BJ (cell line): ENCODE data around the gene SGPP1. TPM values are rescaled to one million over a fixed set of nuclear protein-coding genes. Genes with fewer than 3 reads are reported as not detected.

Source experiments
- CTCF ChIA-PET: fragments of 350-600 bp; formaldehyde crosslinking; extraction: SDS; loops from one replicate; lab custom pipeline; 2021; ENCODE audit warnings: antibody characterized with exemption, inconsistent platforms; lab: Yijun Ruan, JAX
- POLR2A ChIA-PET: fragments of 300-600 bp; sonication (Branson Sonifier 250); formaldehyde crosslinking; extraction: SDS; loops from one replicate; lab custom pipeline; 2021; ENCODE audit warnings: antibody characterized with exemption; lab: Charles Lee
- DNase-seq: peaks from one replicate; pipeline ENCODE4 v3.0.0-alpha.2; 2011; ENCODE audit warnings: low read depth
- H3K27me3 ChIP-seq: 2 replicates; pipeline ENCODE4 v1.6.0; 2011; ENCODE audit warnings: low read length; ENCODE audit not compliant: control insufficient read depth, insufficient read depth
- H3K36me3 ChIP-seq: 2 replicates; pipeline ENCODE4 v1.5.1; 2011; ENCODE audit warnings: low read length; ENCODE audit not compliant: control insufficient read depth, insufficient read depth
- H3K4me3 ChIP-seq: 2 replicates; pipeline ENCODE4 v1.5.1; 2011; ENCODE audit warnings: low read depth, mild to moderate bottlenecking, control low read depth, low read length
- polyA plus RNA-seq: library from polyadenylated mRNA; depleted of rRNA; stranded (reverse); fragments of >200 nt; gene quantifications from 2 replicates; pipeline ENCODE4 v1.2.3, GENCODE V29; 2011
- TF ChIP-seq, protein P1 (sequence below): IDR thresholded peaks from 2 replicates; pipeline ENCODE4 v1.5.1; 2011; ENCODE audit warnings: low read depth, mild to moderate bottlenecking, control low read depth, inconsistent platforms, low read length, moderate library complexity; ENCODE audit not compliant: insufficient read depth

Gene SGPP1
- polyA plus RNA-seq, 1 experiment: 8.9 TPM

DNA sequence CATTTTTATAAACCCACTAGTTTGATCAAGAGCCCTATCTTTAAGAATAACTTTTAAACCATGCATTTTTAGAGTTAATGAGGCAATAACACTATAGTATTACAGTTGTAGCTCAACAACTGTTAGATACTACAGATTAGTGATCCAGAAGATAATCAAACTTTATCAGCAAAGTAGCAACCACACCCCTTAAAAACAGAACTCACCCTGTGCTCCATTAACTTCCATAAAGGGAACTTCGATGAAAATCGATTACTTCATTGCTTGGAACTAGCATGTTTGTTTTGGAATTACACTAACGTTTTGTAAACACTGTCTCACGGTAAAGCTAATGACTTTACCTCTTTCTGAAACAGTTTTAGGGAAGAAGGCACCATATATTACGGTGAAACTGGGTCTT, 1.4 kb downstream of the SGPP1 start:
- TF ChIP-seq, protein P1, sequence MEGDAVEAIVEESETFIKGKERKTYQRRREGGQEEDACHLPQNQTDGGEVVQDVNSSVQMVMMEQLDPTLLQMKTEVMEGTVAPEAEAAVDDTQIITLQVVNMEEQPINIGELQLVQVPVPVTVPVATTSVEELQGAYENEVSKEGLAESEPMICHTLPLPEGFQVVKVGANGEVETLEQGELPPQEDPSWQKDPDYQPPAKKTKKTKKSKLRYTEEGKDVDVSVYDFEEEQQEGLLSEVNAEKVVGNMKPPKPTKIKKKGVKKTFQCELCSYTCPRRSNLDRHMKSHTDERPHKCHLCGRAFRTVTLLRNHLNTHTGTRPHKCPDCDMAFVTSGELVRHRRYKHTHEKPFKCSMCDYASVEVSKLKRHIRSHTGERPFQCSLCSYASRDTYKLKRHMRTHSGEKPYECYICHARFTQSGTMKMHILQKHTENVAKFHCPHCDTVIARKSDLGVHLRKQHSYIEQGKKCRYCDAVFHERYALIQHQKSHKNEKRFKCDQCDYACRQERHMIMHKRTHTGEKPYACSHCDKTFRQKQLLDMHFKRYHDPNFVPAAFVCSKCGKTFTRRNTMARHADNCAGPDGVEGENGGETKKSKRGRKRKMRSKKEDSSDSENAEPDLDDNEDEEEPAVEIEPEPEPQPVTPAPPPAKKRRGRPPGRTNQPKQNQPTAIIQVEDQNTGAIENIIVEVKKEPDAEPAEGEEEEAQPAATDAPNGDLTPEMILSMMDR: no peak

DNA sequence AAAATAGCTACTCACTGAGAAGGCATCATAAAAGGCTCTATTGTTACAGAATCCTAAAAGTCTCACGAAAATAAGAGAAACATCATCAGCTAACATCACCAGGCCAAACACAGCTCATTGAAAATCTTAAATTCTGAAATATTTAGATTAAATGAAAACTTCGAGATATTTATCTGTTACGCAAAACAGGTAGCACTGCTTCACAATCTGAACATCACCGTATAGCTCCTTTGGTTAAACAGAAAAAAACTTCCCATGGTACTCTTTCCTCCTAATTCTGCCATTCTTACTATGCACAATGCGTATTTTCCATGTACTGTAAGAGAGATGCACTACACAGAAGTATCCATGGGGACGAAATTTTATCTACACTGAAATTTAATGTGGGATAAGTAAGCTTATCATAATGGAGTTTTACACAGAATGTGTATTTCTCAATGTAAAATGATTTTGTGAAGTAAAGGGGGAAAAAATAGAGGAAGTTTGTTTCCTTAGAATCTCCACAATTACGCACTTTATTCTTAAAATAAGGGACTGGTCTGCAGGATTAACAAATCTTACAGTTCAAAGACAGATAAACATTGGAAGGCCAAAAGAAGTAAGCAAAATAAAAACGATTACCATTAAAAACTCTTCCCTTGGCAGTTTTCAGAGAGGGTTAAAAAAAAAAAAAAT, 1.9 kb downstream of the SGPP1 start:
- CTCF ChIA-PET: interaction anchor here (0.6 to 2.0 kb wide), 4 partner anchors 9 to 87 kb away, joined by 3 to 8 read pairs (median 4); partner anchors contain the start of gene WDR89
- no peaks in the 10 kb centered on the region; the same call in none of the 2 replicates for H3K27me3 ChIP-seq
- H3K4me3 ChIP-seq: peak overlapping the region; percentile 95
- no peak for DNase-seq
- TF ChIP-seq, protein P1: no peak
- POLR2A ChIA-PET: no interaction called here
- no peaks in the 10 kb centered on the region for H3K36me3 ChIP-seq

More for the DNA sequence above, 1.4 kb downstream of the SGPP1 start:
- CTCF ChIA-PET: interaction anchor here (1.1 to 2.0 kb wide), 4 partner anchors 9 to 88 kb away, joined by 3 to 8 read pairs (median 4); no protein-coding TSS in a partner anchor
- Histone ChIP-seq H3K27me3 (no peaks in the 10 kb centered on the region; the same call in none of the 2 replicates), H3K4me3 (peak overlapping the region; percentile 95), H3K36me3 (no peaks in the 10 kb centered on the region)
- DNase-seq: no peak
- POLR2A ChIA-PET: no interaction called here

DNA sequence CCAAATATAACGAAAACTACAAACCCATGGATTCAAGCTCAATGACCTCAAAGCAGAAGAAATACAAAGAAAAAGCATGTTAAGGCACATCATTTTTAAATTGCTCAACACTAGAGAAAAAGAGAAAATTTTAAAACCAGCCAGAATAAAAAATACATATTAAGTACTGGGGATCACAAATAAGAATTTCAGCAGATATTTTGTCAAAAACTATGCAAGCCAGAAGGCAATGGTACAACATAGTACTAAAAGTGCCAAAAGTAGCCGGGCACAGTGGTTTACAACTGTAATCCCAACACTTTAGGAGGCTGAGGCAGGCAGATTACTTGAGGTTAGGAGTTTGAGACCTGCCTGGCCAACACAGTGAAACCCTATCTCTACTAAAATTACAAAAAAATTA, 10.2 kb downstream of the SGPP1 start:
- TF ChIP-seq, protein P1: no peak
- DNase-seq: no peak
- Histone ChIP-seq H3K36me3 (no peaks in the 10 kb centered on the region), H3K27me3 (no peaks in the 10 kb centered on the region), H3K4me3 (no peak overlapping the region)
- ChIA-PET CTCF (interaction anchor here (2.0 kb wide), 1 partner anchor 8 kb away, joined by 8 read pairs; no protein-coding TSS in a partner anchor), POLR2A (no interaction called here)

- Histone ChIP-seq H3K36me3 (no peaks in the 10 kb centered on the region), H3K27me3 (no peaks in the 10 kb centered on the region), H3K4me3 (no peak overlapping the region)
- ChIA-PET POLR2A (no interaction called here), CTCF (no interaction called here)
- no peak for DNase-seq
- TF ChIP-seq, protein P1: no peak
Observed at GRCh38 chr14:63715360-63715759, 12.5 kb downstream of the SGPP1 start.

- TF ChIP-seq, protein P1: no peak
- ChIA-PET POLR2A (no interaction called here), CTCF (interaction anchor here (0.6 kb wide), 1 partner anchor 74 kb away, joined by 3 read pairs; no protein-coding TSS in a partner anchor)
- Histone ChIP-seq H3K36me3 (no peaks in the 10 kb centered on the region), H3K4me3 (no peak overlapping the region), H3K27me3 (no peaks in the 10 kb centered on the region)
- DNase-seq: no peak
Observed at GRCh38 chr14:63713764-63714163, 14.1 kb downstream of the SGPP1 start.
